22Rv1 (cell line): Measurements from ENCODE around the gene TTC14.

Experiments used
- CTCF ChIP-seq: fragments of 450-650 bp; IDR thresholded peaks from 2 replicates; pipeline ENCODE4 v1.5.1; 2017; ENCODE audit warnings: mild to moderate bottlenecking
- ZFX ChIP-seq: fragments of 450-650 bp; IDR thresholded peaks from 2 replicates; pipeline ENCODE4 v1.6.1; 2017; ENCODE audit warnings: antibody characterized with exemption, borderline replicate concordance

- TF ChIP-seq CTCF = no peak
- TF ChIP-seq ZFX = no peak
Measured at GRCh38 chr3:180563406-180563805, 38.6 kb upstream of the TTC14 start.
